ENCODE data around the gene COPZ1. TPM values are rescaled to one million over a fixed set of nuclear protein-coding genes. Genes with fewer than 3 reads are reported as not detected.

Gene COPZ1
- total and polyA plus RNA-seq, 2 donors (not counting 3 experiments of a cell fraction or from before 2014, with no cell fraction given): 143 to 174 TPM

DNA sequence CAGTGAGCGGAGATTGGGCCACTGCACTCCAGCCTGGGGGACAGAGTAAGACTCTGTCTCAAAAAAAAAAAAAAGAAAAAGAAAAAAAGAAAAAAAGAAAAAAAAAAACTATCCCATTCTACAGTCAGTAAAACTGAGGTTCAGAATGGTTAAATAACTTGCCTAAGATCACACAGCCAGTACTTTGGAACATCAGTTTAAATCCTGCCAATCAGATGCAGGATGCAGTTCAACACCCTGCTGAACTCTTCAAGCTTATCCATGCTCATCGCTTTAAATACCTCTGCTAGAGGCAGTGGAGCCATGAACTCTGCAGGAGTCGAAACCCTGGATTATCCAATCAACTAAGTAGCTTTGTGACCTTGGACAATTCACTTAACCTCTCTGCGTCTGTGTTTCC is 56.2 kb downstream of the COPZ1 start:
- H3K27me3 ChIP-seq (ENCODE audit: control insufficient read depth in 2 of 2, insufficient read depth in 2 of 2, low read length in 2 of 2): no peaks in the 10 kb centered on the region
- H3K9ac ChIP-seq (replicated peaks; ENCODE audit: extremely low read depth, insufficient read depth, low read length): no peak overlapping the region
- no peaks in the 10 kb centered on the region for H3K36me3 ChIP-seq (ENCODE audit: control insufficient read depth in 2 of 2, extremely low read depth in 1 of 2, insufficient read depth in 2 of 2, low read length in 2 of 2)
- FAIRE-seq (no peak), DNase-seq (ENCODE audit: low read depth, low spot score) (no peak)
- H2AFZ ChIP-seq (ENCODE audit: low read depth, low read length): no peak overlapping the region
- no peaks in the 10 kb centered on the region for H4K20me1 ChIP-seq (replicated peaks; ENCODE audit: control insufficient read depth, extremely low read depth, insufficient read depth, low read length)
- H3K4me2 ChIP-seq (ENCODE audit: insufficient read depth, low read length): no peak overlapping the region
- dilution Hi-C loops (cut with MboI; ENCODE audit: extremely low pct_ligation_motif_present, low sequenced_read_pairs): no loop called here
- H3K4me3 ChIP-seq (replicated peaks in 1 of 3; ENCODE audit: insufficient read depth in 1 of 3, low read depth in 1 of 3, low read length in 3 of 3): no peak overlapping the region
- H3K27ac ChIP-seq (ENCODE audit: insufficient read depth, low read depth, low read length): no peak overlapping the region
- ChIA-PET POLR2A (interaction anchor here (0.7 kb wide), 1 partner anchor 21 kb away, joined by 3 read pairs; no protein-coding TSS in a partner anchor), CTCF (interaction anchor here (1.0 to 4.6 kb wide), 9 partner anchors 10 to 95 kb away, joined by 4 to 142 read pairs (median 18); no protein-coding TSS in a partner anchor)
- no TSS peak for BruUV-seq (replicated peaks)
- no peaks in the 10 kb centered on the region for H3K79me2 ChIP-seq (ENCODE audit: control insufficient read depth, insufficient read depth, low read length)
- H3K4me1 ChIP-seq (ENCODE audit: control insufficient read depth, extremely low read depth, insufficient read depth, low read length): peaks cover 4% of the 10 kb centered on the region
- H3K9me3 ChIP-seq (replicated peaks; ENCODE audit: control insufficient read depth, insufficient read depth, low read length): no peaks in the 10 kb centered on the region
- TF ChIP-seq EZH2 (IDR thresholded peaks at IDR 0.05; ENCODE audit: borderline replicate concordance, low read depth, low read length, severe bottlenecking): no peak
- no peak for TF ChIP-seq FOS (IDR thresholded peaks at IDR 0.05; ENCODE audit: borderline replicate concordance, insufficient read depth, low read length)
- no peaks in the 10 kb centered on the region for H3K9me1 ChIP-seq (replicated peaks; ENCODE audit: control insufficient read depth, extremely low read depth, insufficient read depth, low read length)
- intact Hi-C loops (cut with micrococcal nuclease): no loop called here

DNA sequence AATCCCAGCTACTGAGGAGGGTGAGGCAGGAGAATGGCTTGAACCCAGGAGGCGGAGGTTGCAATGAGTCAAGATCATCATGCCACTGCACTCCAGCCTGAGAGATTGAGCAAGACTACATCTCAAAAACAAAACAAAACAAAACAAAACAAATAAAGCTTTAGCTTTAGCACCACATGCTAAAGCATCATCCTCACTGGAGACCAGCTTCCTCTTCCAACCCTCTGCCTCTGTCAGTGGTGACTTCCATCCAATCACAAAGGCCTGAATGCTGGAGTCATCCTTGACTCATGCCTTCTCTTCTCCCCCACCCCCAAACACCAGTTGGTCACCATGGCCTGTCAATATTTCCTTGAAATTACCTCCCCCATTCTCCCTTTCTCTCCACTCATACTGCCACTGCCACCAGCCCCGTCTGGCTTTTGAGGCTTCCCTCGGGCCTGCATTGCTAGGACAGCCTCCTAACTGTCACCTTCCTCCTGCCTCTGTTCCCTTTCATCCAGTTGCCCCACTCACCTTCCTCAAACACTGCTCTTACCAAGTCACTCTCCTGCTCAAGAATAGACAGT is 58.2 kb downstream of the COPZ1 start:
- intact Hi-C loops (cut with micrococcal nuclease) (no loop called here), dilution Hi-C loops (cut with MboI; ENCODE audit: extremely low pct_ligation_motif_present, low sequenced_read_pairs) (no loop called here)
- Histone ChIP-seq H3K4me3 (replicated peaks in 1 of 3; ENCODE audit: insufficient read depth in 1 of 3, low read depth in 1 of 3, low read length in 3 of 3) (no peak overlapping the region), H3K79me2 (ENCODE audit: control insufficient read depth, insufficient read depth, low read length) (no peaks in the 10 kb centered on the region), H3K4me2 (ENCODE audit: insufficient read depth, low read length) (no peak overlapping the region), H3K4me1 (ENCODE audit: control insufficient read depth, extremely low read depth, insufficient read depth, low read length) (peaks cover 4% of the 10 kb centered on the region), H3K9me1 (replicated peaks; ENCODE audit: control insufficient read depth, extremely low read depth, insufficient read depth, low read length) (no peaks in the 10 kb centered on the region), H4K20me1 (replicated peaks; ENCODE audit: control insufficient read depth, extremely low read depth, insufficient read depth, low read length) (no peaks in the 10 kb centered on the region), H3K27ac (ENCODE audit: insufficient read depth, low read depth, low read length) (no peak overlapping the region), H2AFZ (ENCODE audit: low read depth, low read length) (no peak overlapping the region), H3K36me3 (ENCODE audit: control insufficient read depth in 2 of 2, extremely low read depth in 1 of 2, insufficient read depth in 2 of 2, low read length in 2 of 2) (no peaks in the 10 kb centered on the region), H3K27me3 (ENCODE audit: control insufficient read depth in 2 of 2, insufficient read depth in 2 of 2, low read length in 2 of 2) (no peaks in the 10 kb centered on the region), H3K9me3 (replicated peaks; ENCODE audit: control insufficient read depth, insufficient read depth, low read length) (no peaks in the 10 kb centered on the region), H3K9ac (replicated peaks; ENCODE audit: extremely low read depth, insufficient read depth, low read length) (no peak overlapping the region)
- FAIRE-seq (peak; percentile 81), DNase-seq (ENCODE audit: low read depth, low spot score) (peak; percentile 42)
- ChIA-PET CTCF (interaction anchor here (0.7 to 4.6 kb wide), 5 partner anchors 10 to 56 kb away, joined by 3 to 32 read pairs (median 8); no protein-coding TSS in a partner anchor), POLR2A (no interaction called here)
- BruUV-seq (replicated peaks): no TSS peak
- TF ChIP-seq POLR2AphosphoS5 (IDR thresholded peaks at IDR 0.05; ENCODE audit: insufficient read depth, low read depth, low read length) (no peak), MAX (IDR thresholded peaks at IDR 0.05; ENCODE audit: insufficient read depth, insufficient read length) (no peak), POLR2A (IDR thresholded peaks at IDR 0.05; ENCODE audit: low read depth, low read length) (no peak), GATA2 (IDR thresholded peaks at IDR 0.05; ENCODE audit: insufficient read depth, insufficient read length, low read depth, low read length) (no peak), EZH2 (IDR thresholded peaks at IDR 0.05; ENCODE audit: borderline replicate concordance, low read depth, low read length, severe bottlenecking) (no peak), FOS (IDR thresholded peaks at IDR 0.05; ENCODE audit: borderline replicate concordance, insufficient read depth, low read length) (peak; percentile 81)

All from endothelial cell of umbilical vein (primary cell).